ENCODE data around the gene EPHB2. TPM values are rescaled to one million over a fixed set of nuclear protein-coding genes. Genes with fewer than 3 reads are reported as not detected.

EPHB2 gene
- total RNA-seq, 6 experiments from 2014 or later, result 13.1 to 36.4 (median 30.9) TPM

GRCh38 chr1:22845398-22845935, 134.8 kb downstream of the EPHB2 start:
- Mint-ChIP-seq H3K27me3 (ENCODE audit: insufficient read depth) (peaks cover 18% of the 10 kb centered on the region), H3K4me3 (no peak overlapping the region), H3K27ac (no peak overlapping the region), H3K4me1 (ENCODE audit: low read depth) (peaks cover 2% of the 10 kb centered on the region), H3K36me3 (ENCODE audit: low read depth) (peaks cover 11% of the 10 kb centered on the region), H3K9me3 (peaks cover 10% of the 10 kb centered on the region; the same call in 1 of the 2 replicates)
- no peak for DNase-seq
- TF ChIP-seq CTCF (IDR thresholded peaks at IDR 0.05), result no peak

- no peak for DNase-seq
Measured at GRCh38 chr1:22846458-22846857, 135.8 kb downstream of the EPHB2 start.

GRCh38 chr1:22847249-22847648, 136.6 kb downstream of the EPHB2 start:
- Mint-ChIP-seq H3K36me3 (ENCODE audit: low read depth) (peaks cover 11% of the 10 kb centered on the region), H3K27me3 (ENCODE audit: insufficient read depth) (peaks cover 19% of the 10 kb centered on the region), H3K27ac (no peak overlapping the region), H3K4me3 (no peak overlapping the region), H3K9me3 (peaks cover 10% of the 10 kb centered on the region; the same call in 1 of the 2 replicates), H3K4me1 (ENCODE audit: low read depth) (peaks cover 7% of the 10 kb centered on the region)
- no peak for DNase-seq
- TF ChIP-seq CTCF (IDR thresholded peaks at IDR 0.05), result no peak

More at GRCh38 chr1:22846458-22846857, 135.8 kb downstream of the EPHB2 start:
- H3K9me3 Mint-ChIP-seq, result peaks cover 10% of the 10 kb centered on the region; the same call in 1 of the 2 replicates
- H3K4me1 Mint-ChIP-seq (ENCODE audit: low read depth), result peaks cover 7% of the 10 kb centered on the region
- H3K4me3 Mint-ChIP-seq, result no peak overlapping the region
- H3K27me3 Mint-ChIP-seq (ENCODE audit: insufficient read depth), result peaks cover 15% of the 10 kb centered on the region
- H3K36me3 Mint-ChIP-seq (ENCODE audit: low read depth), result peaks cover 11% of the 10 kb centered on the region
- TF ChIP-seq CTCF (IDR thresholded peaks at IDR 0.05), result no peak
- no peak overlapping the region for H3K27ac Mint-ChIP-seq

- no peak for TF ChIP-seq CTCF (IDR thresholded peaks at IDR 0.05)
- H3K36me3 Mint-ChIP-seq (ENCODE audit: low read depth), result peaks cover 11% of the 10 kb centered on the region
- no peak overlapping the region for H3K27ac Mint-ChIP-seq
- peaks cover 20% of the 10 kb centered on the region for H3K27me3 Mint-ChIP-seq (ENCODE audit: insufficient read depth)
- no peak for DNase-seq
- peaks cover 7% of the 10 kb centered on the region for H3K4me1 Mint-ChIP-seq (ENCODE audit: low read depth)
- H3K4me3 Mint-ChIP-seq, result no peak overlapping the region
- peaks cover 10% of the 10 kb centered on the region; the same call in 1 of the 2 replicates for H3K9me3 Mint-ChIP-seq
Measured at GRCh38 chr1:22847709-22848108, 137.1 kb downstream of the EPHB2 start.

GRCh38 chr1:22848405-22848804, 137.8 kb downstream of the EPHB2 start:
- DNase-seq, result no peak
- TF ChIP-seq CTCF (IDR thresholded peaks at IDR 0.05), result no peak
- Mint-ChIP-seq H3K27me3 (ENCODE audit: insufficient read depth) (peaks cover 18% of the 10 kb centered on the region), H3K27ac (no peak overlapping the region), H3K4me3 (no peak overlapping the region), H3K9me3 (peaks cover 10% of the 10 kb centered on the region; the same call in 1 of the 2 replicates), H3K4me1 (ENCODE audit: low read depth) (peaks cover 7% of the 10 kb centered on the region), H3K36me3 (ENCODE audit: low read depth) (peaks cover 11% of the 10 kb centered on the region)
